ENCODE results near the gene USP34.

Gene USP34

DNA sequence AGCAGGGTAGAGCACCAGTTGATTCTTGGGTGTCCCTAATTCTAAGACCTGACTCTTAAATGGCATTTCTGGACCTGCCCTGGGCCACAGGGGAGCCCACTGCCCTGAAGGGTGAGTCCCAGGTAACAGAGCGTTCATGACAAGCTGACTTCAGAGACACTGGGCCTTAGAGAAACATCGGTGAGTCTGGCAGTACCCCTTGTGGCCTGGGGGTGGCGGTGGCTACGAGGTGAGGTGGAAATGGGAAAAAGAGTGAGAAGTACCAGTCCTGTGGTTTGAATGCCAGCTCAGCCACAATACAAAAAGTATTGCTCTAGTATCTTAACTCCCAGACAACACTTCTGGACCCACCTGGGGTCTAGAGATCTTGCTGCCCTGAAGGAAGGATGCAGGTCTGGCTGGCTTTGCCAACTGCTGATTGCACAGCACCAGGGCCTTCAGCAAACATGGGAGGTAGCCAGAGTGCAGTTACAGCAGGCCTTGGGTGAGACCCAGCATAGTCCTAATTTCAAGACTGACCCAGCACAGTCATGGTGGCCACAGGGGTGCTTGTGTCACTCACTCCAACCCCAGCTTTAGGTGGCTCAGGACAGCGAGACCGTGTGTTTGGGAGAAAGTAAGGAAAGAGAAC is 44.5 kb downstream of the USP34 start:
- Histone ChIP-seq H3K36me3 (ENCODE audit: control insufficient read depth, insufficient read depth, low read length) (no peaks in the 10 kb centered on the region), H3K27me3 (ENCODE audit: control insufficient read depth, insufficient read depth, low read length, poor library complexity, severe bottlenecking) (no peaks in the 10 kb centered on the region), H3K9me3 (ENCODE audit: control insufficient read depth, low read length) (no peaks in the 10 kb centered on the region), H3K27ac (ENCODE audit: insufficient read depth, low read depth, low read length, poor library complexity, severe bottlenecking) (no peak overlapping the region), H3K4me1 (ENCODE audit: control insufficient read depth, insufficient read depth, low read length) (no peaks in the 10 kb centered on the region), H3K4me3 (ENCODE audit: insufficient read depth, low read depth, low read length) (no peak overlapping the region)
- 53 to 58% methylated on average over 6 of the region's 6 CpGs for WGBS, 2 experiments

GRCh38 chr2:61425605-61426155 is 45.2 kb downstream of the USP34 start:
- Histone ChIP-seq H3K4me3 (ENCODE audit: insufficient read depth, low read depth, low read length) (no peak overlapping the region), H3K9me3 (ENCODE audit: control insufficient read depth, low read length) (no peaks in the 10 kb centered on the region), H3K36me3 (ENCODE audit: control insufficient read depth, insufficient read depth, low read length) (no peaks in the 10 kb centered on the region), H3K27ac (ENCODE audit: insufficient read depth, low read depth, low read length, poor library complexity, severe bottlenecking) (no peak overlapping the region), H3K27me3 (ENCODE audit: control insufficient read depth, insufficient read depth, low read length, poor library complexity, severe bottlenecking) (no peaks in the 10 kb centered on the region), H3K4me1 (ENCODE audit: control insufficient read depth, insufficient read depth, low read length) (no peaks in the 10 kb centered on the region)
- 94 to 95% methylated on average over 6 of the region's 6 CpGs for WGBS, 2 experiments

DNA sequence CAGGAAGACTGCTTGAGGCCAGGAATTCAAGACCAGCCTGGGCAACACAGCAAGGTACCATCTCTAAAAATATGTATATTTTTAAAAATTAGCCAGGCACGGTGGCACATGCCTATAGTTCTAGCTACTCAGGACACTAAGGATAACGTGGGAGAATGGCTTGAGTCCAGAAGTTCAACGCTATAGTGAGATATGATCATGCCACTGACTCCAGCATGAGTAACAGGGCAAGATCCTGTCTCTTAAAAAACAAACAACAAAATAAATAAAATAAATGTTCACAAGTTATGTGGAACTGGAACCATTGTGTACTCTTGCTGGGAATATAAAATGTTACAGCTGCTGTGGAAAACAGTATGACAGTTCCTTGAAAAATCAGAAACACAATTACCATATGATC is 47.2 kb downstream of the USP34 start:
- no peak overlapping the region for H3K27ac ChIP-seq (ENCODE audit: insufficient read depth, low read depth, low read length, poor library complexity, severe bottlenecking)
- no peaks in the 10 kb centered on the region for H3K27me3 ChIP-seq (ENCODE audit: control insufficient read depth, insufficient read depth, low read length, poor library complexity, severe bottlenecking)
- H3K36me3 ChIP-seq (ENCODE audit: control insufficient read depth, insufficient read depth, low read length), result no peaks in the 10 kb centered on the region
- no peak overlapping the region for H3K4me3 ChIP-seq (ENCODE audit: insufficient read depth, low read depth, low read length)
- 83 to 87% methylated on average over 3 of the region's 3 CpGs for WGBS, 2 experiments
- H3K4me1 ChIP-seq (ENCODE audit: control insufficient read depth, insufficient read depth, low read length), result no peaks in the 10 kb centered on the region
- H3K9me3 ChIP-seq (ENCODE audit: control insufficient read depth, low read length), result no peaks in the 10 kb centered on the region

- H3K27me3 ChIP-seq (ENCODE audit: control insufficient read depth, insufficient read depth, low read length, poor library complexity, severe bottlenecking), result no peaks in the 10 kb centered on the region
- no peaks in the 10 kb centered on the region for H3K36me3 ChIP-seq (ENCODE audit: control insufficient read depth, insufficient read depth, low read length)
- H3K9me3 ChIP-seq (ENCODE audit: control insufficient read depth, low read length), result no peaks in the 10 kb centered on the region
- H3K4me1 ChIP-seq (ENCODE audit: control insufficient read depth, insufficient read depth, low read length), result no peaks in the 10 kb centered on the region
- 79 to 95% methylated on average over 8 of the region's 9 CpGs for WGBS, 2 experiments
- H3K27ac ChIP-seq (ENCODE audit: insufficient read depth, low read depth, low read length, poor library complexity, severe bottlenecking), result no peak overlapping the region
- no peak overlapping the region for H3K4me3 ChIP-seq (ENCODE audit: insufficient read depth, low read depth, low read length)
These were observed 49.3 kb downstream of the USP34 start for GRCh38 chr2:61421611-61422010.

DNA sequence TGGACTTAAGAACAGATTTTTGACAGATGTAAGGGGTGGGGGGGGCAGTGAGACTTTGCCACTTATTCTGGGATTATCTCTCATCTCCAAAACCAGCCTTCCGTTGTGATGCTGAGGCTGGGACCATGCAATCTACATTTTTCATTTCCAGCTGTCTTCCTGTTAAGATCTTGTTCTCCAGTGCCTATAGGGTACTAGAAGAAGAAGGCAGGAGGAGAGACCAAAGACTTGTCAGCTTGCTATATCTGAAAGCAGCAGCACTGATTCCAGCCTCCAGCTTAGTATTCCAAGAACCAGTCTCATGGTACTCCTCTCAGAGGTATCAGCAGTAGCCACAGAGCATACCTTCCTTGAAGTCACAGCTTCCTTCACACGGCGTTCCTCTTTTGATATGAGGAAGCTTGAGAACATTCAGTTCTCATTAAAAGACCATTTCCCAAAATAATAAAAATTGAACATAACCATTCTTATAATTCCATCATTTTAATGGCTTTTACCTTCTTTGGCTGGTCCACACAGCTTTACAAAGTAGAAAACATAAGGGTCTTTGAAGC is 49.8 kb downstream of the USP34 start:
- no peaks in the 10 kb centered on the region for H3K36me3 ChIP-seq (ENCODE audit: control insufficient read depth, insufficient read depth, low read length)
- no peaks in the 10 kb centered on the region for H3K9me3 ChIP-seq (ENCODE audit: control insufficient read depth, low read length)
- no peaks in the 10 kb centered on the region for H3K4me1 ChIP-seq (ENCODE audit: control insufficient read depth, insufficient read depth, low read length)
- no peak overlapping the region for H3K27ac ChIP-seq (ENCODE audit: insufficient read depth, low read depth, low read length, poor library complexity, severe bottlenecking)
- WGBS, 2 experiments, result 84 to 100% methylated on average over 3 of the region's 3 CpGs
- H3K27me3 ChIP-seq (ENCODE audit: control insufficient read depth, insufficient read depth, low read length, poor library complexity, severe bottlenecking), result no peaks in the 10 kb centered on the region
- no peak overlapping the region for H3K4me3 ChIP-seq (ENCODE audit: insufficient read depth, low read depth, low read length)

DNA sequence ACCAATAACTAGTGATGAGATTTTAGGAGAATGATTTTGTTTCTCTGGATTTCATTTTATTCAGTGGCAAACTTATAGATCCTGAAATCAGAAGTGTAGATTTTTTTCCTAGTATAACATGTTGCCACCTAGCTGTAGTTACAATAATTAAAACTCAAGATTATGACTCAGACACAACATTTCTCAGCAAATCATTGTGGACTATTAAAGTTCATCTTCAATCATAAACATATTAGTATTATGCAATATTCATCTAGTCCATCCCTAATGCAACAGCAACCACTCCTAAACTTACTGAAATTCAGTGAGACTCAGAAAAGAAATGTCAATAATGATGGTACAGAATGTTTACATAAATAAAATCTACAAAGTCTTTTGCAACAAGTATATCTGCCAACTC is 51.3 kb downstream of the USP34 start:
- Histone ChIP-seq H3K27me3 (ENCODE audit: control insufficient read depth, insufficient read depth, low read length, poor library complexity, severe bottlenecking) (no peaks in the 10 kb centered on the region), H3K36me3 (ENCODE audit: control insufficient read depth, insufficient read depth, low read length) (no peaks in the 10 kb centered on the region), H3K4me1 (ENCODE audit: control insufficient read depth, insufficient read depth, low read length) (no peaks in the 10 kb centered on the region), H3K9me3 (ENCODE audit: control insufficient read depth, low read length) (no peaks in the 10 kb centered on the region), H3K27ac (ENCODE audit: insufficient read depth, low read depth, low read length, poor library complexity, severe bottlenecking) (no peak overlapping the region), H3K4me3 (ENCODE audit: insufficient read depth, low read depth, low read length) (no peak overlapping the region)

- WGBS, 2 experiments, result 91 to 94% methylated on average over 5 of the region's 5 CpGs
- Histone ChIP-seq H3K4me3 (ENCODE audit: insufficient read depth, low read depth, low read length) (no peak overlapping the region), H3K27ac (ENCODE audit: insufficient read depth, low read depth, low read length, poor library complexity, severe bottlenecking) (no peak overlapping the region), H3K4me1 (ENCODE audit: control insufficient read depth, insufficient read depth, low read length) (no peaks in the 10 kb centered on the region), H3K9me3 (ENCODE audit: control insufficient read depth, low read length) (no peaks in the 10 kb centered on the region), H3K27me3 (ENCODE audit: control insufficient read depth, insufficient read depth, low read length, poor library complexity, severe bottlenecking) (no peaks in the 10 kb centered on the region), H3K36me3 (ENCODE audit: control insufficient read depth, insufficient read depth, low read length) (no peaks in the 10 kb centered on the region)
These were observed 51.8 kb downstream of the USP34 start for GRCh38 chr2:61419129-61419528.

- H3K4me3 ChIP-seq (ENCODE audit: insufficient read depth, low read depth, low read length), result no peak overlapping the region
- 97% methylated on average over 8 of the region's 9 CpGs for WGBS, 2 experiments
- no peaks in the 10 kb centered on the region for H3K9me3 ChIP-seq (ENCODE audit: control insufficient read depth, low read length)
These were observed 53.8 kb downstream of the USP34 start for GRCh38 chr2:61416871-61417645.

DNA sequence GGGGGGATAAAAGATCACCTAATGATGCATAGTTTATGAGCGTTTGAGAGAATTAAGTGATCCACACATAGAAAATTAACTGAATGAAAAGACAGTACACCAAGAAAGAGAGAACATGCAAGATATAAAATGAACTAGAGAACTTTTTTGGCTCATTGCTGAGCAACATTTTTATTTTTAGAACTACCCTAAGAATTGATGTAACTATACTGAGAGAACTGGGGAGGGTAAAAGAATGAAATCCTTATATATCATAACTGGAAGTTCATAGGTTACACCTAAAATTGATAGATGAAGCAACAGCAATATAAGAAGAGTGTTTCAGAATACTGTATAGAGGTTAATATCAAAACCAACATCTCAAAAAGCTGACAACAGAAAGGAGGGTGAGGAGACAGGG is 55.6 kb downstream of the USP34 start:
- no peaks in the 10 kb centered on the region for H3K9me3 ChIP-seq (ENCODE audit: control insufficient read depth, low read length)
- H3K27ac ChIP-seq (ENCODE audit: insufficient read depth, low read depth, low read length, poor library complexity, severe bottlenecking), result no peak overlapping the region
- H3K4me1 ChIP-seq (ENCODE audit: control insufficient read depth, insufficient read depth, low read length), result no peaks in the 10 kb centered on the region
- H3K27me3 ChIP-seq (ENCODE audit: control insufficient read depth, insufficient read depth, low read length, poor library complexity, severe bottlenecking), result no peaks in the 10 kb centered on the region
- no peak overlapping the region for H3K4me3 ChIP-seq (ENCODE audit: insufficient read depth, low read depth, low read length)
- no peaks in the 10 kb centered on the region for H3K36me3 ChIP-seq (ENCODE audit: control insufficient read depth, insufficient read depth, low read length)
- WGBS, 2 experiments, result 92 to 100% methylated on average over 1 of the region's 1 CpG

More at GRCh38 chr2:61416871-61417645, 53.8 kb downstream of the USP34 start:
- no peaks in the 10 kb centered on the region for H3K27me3 ChIP-seq (ENCODE audit: control insufficient read depth, insufficient read depth, low read length, poor library complexity, severe bottlenecking)
- no peak overlapping the region for H3K27ac ChIP-seq (ENCODE audit: insufficient read depth, low read depth, low read length, poor library complexity, severe bottlenecking)
- H3K4me1 ChIP-seq (ENCODE audit: control insufficient read depth, insufficient read depth, low read length), result no peaks in the 10 kb centered on the region
- H3K36me3 ChIP-seq (ENCODE audit: control insufficient read depth, insufficient read depth, low read length), result no peaks in the 10 kb centered on the region

DNA sequence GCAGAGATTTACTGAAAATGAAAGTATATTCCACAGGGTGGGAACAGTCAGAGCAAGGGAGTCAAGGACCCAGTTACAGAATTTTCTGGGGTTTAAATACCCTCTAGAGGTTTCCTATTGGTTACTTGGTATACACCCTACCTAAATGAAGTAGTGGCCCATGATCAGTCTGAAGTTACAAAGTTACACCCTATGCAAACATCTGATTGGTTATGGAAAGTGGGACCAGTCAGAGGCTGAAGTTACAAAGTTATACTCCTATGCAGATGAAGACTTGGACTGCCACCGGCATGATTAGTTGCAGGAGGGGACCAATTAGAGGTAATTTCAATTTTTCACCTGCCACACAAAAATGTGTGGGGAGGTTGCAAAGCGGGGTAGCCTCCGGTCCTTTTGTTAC is 56.2 kb downstream of the USP34 start:
- no peaks in the 10 kb centered on the region for H3K9me3 ChIP-seq (ENCODE audit: control insufficient read depth, low read length)
- no peak overlapping the region for H3K4me3 ChIP-seq (ENCODE audit: insufficient read depth, low read depth, low read length)
- 93 to 95% methylated on average over 3 of the region's 3 CpGs for WGBS, 2 experiments
- H3K27ac ChIP-seq (ENCODE audit: insufficient read depth, low read depth, low read length, poor library complexity, severe bottlenecking), result no peak overlapping the region
- no peaks in the 10 kb centered on the region for H3K4me1 ChIP-seq (ENCODE audit: control insufficient read depth, insufficient read depth, low read length)
- H3K36me3 ChIP-seq (ENCODE audit: control insufficient read depth, insufficient read depth, low read length), result no peaks in the 10 kb centered on the region
- H3K27me3 ChIP-seq (ENCODE audit: control insufficient read depth, insufficient read depth, low read length, poor library complexity, severe bottlenecking), result no peaks in the 10 kb centered on the region
